ENCODE data around the gene CPA5. TPM values are rescaled to one million over a fixed set of nuclear protein-coding genes. Genes with fewer than 3 reads are reported as not detected.

The CPA5 gene
- total and polyA plus RNA-seq, 2 of the 8 experiments (the other 6 are each of a cell fraction or from before 2014, with no cell fraction given), result 0.12 TPM; not detected in 1

GRCh38 chr7:130417213-130417612 is 72.6 kb downstream of the CPA5 start:
- DNase-seq (ENCODE audit: low read depth in 1 of 2, low spot score in 2 of 2) (no peak), FAIRE-seq (no peak)
- H3K56ac ChIP-seq (replicated peaks; ENCODE audit: insufficient read length, low read depth, low read length), result no peak overlapping the region
- H3K79me2 ChIP-seq (ENCODE audit: control insufficient read depth in 1 of 2, insufficient read depth in 2 of 2, low read length in 2 of 2), result no peaks in the 10 kb centered on the region
- no peak overlapping the region for H2BK12ac ChIP-seq (ENCODE audit: low read depth, low read length)
- H4K91ac ChIP-seq (replicated peaks; ENCODE audit: insufficient read length, low read length), result no peak overlapping the region
- no peak overlapping the region for H3K4me3 ChIP-seq (ENCODE audit: extremely low read depth in 1 of 4, insufficient read depth in 2 of 4, low read depth in 3 of 4, low read length in 4 of 4)
- no peak overlapping the region for H4K8ac ChIP-seq (ENCODE audit: extremely low read depth, insufficient read depth, low read length)
- no peak overlapping the region for H3K4me2 ChIP-seq (ENCODE audit: insufficient read depth in 1 of 2, low read depth in 2 of 2, low read length in 2 of 2)
- no peak overlapping the region for H3K27ac ChIP-seq (ENCODE audit: low read depth, low read length)
- no peak overlapping the region for H4K5ac ChIP-seq (ENCODE audit: insufficient read length, low read depth, low read length)
- no peak overlapping the region for H2BK120ac ChIP-seq (replicated peaks; ENCODE audit: low read depth, low read length)
- no peak overlapping the region for H2BK5ac ChIP-seq (ENCODE audit: low read depth, low read length)
- H3K9ac ChIP-seq (replicated peaks in 1 of 4; ENCODE audit: extremely low read depth in 1 of 4, low read depth in 3 of 4, low read length in 3 of 4), result no peak overlapping the region
- no peak overlapping the region for H2AK5ac ChIP-seq (ENCODE audit: low read depth, low read length)
- ChIA-PET CTCF (ENCODE audit: partially characterized antibody) (no interaction called here), POLR2A (ENCODE audit: partially characterized antibody) (no interaction called here)
- H4K20me1 ChIP-seq (replicated peaks in 1 of 2; ENCODE audit: control insufficient read depth in 1 of 2, insufficient read depth in 2 of 2, low read length in 2 of 2), result no peaks in the 10 kb centered on the region
- 90% methylated on average over 5 of the region's 5 CpGs; no CpG with 5 or more reads in 1 of the 2 experiments for WGBS, 2 experiments (ENCODE audit: extremely low coverage in 1 of 2, insufficient coverage in 1 of 2, insufficient read length in 1 of 2, insufficient replicate concordance in 2 of 2, low coverage in 1 of 2, low lambda C conversion rate in 2 of 2, missing lambda C conversion rate in 1 of 2)
- H2BK20ac ChIP-seq (ENCODE audit: low read length), result no peak overlapping the region
- no peaks in the 10 kb centered on the region for H3K79me1 ChIP-seq (ENCODE audit: low read depth, low read length)
- H3K23me2 ChIP-seq (ENCODE audit: low read depth, low read length), result no peaks in the 10 kb centered on the region
- no peak overlapping the region for H3K18ac ChIP-seq (ENCODE audit: extremely low read depth, low read length)
- no peaks in the 10 kb centered on the region for H3K27me3 ChIP-seq (replicated peaks in 1 of 4; ENCODE audit: control insufficient read depth in 3 of 4, extremely low read depth in 1 of 4, insufficient read depth in 3 of 4, low read length in 3 of 4)
- H3K9me3 ChIP-seq (ENCODE audit: insufficient read depth in 2 of 2, low read depth in 1 of 2, low read length in 1 of 2), result no peaks in the 10 kb centered on the region
- H2AFZ ChIP-seq (ENCODE audit: low read length), result no peak overlapping the region
- no peaks in the 10 kb centered on the region for H3K36me3 ChIP-seq (ENCODE audit: control insufficient read depth in 2 of 4, insufficient read depth in 4 of 4, low read length in 3 of 4)
- no peak overlapping the region for H2BK15ac ChIP-seq (ENCODE audit: low read length)
- no peak overlapping the region for H3K4ac ChIP-seq (replicated peaks; ENCODE audit: insufficient read length, low read depth, low read length)
- no peak overlapping the region for H3K23ac ChIP-seq (ENCODE audit: insufficient read length)
- H3K14ac ChIP-seq (ENCODE audit: insufficient read length), result no peak overlapping the region
- peaks cover 0 to 2% (median 0%) of the 10 kb centered on the region in 4 experiments; a peak in 2 of 7 replicates for H3K4me1 ChIP-seq (replicated peaks in 1 of 4; ENCODE audit: control insufficient read depth in 3 of 4, insufficient read depth in 4 of 4, low read length in 3 of 4)
- TF ChIP-seq CHD7 (IDR thresholded peaks at IDR 0.05; ENCODE audit: insufficient replicate concordance, low read length), result no peak

All from H1 (cell line).